Erythroblast (primary cell): ENCODE data around the gene ASB1.

Source experiments
- GATA1 ChIP-seq: IDR thresholded peaks from 2 replicates; pipeline ENCODE4 v1.6.1; 2011; ENCODE audit warnings: low read depth, mild to moderate bottlenecking, control low read depth, low read length, moderate library complexity
- POLR2A ChIP-seq: IDR thresholded peaks from 2 replicates; pipeline ENCODE4 v1.6.1; 2011; ENCODE audit warnings: mild to moderate bottlenecking, low read length

GRCh38 chr2:238408615-238409340 lies 17.9 kb upstream of the ASB1 start:
- TF ChIP-seq POLR2A (no peak), GATA1 (no peak)
